IMR-90 (cell line): ENCODE results near the gene MAGEA6.
"Not testable (repeated sequence)": the region's sequence is repeated elsewhere in the genome, so short reads cannot be mapped to it uniquely, and the experiment has no call there.

Experiments
- BHLHE40 ChIP-seq: fragments of 150-350 bp; IDR thresholded peaks from 2 replicates; pipeline ENCODE4 v1.6.1; 2016; ENCODE audit warnings: mild to moderate bottlenecking, low read depth, low read length
- CEBPB ChIP-seq: IDR thresholded peaks from 2 replicates; pipeline ENCODE4 v1.6.1; 2012; ENCODE audit warnings: low read depth, low read length, improper control_type of control experiment
- CHD1 ChIP-seq: IDR thresholded peaks from 2 replicates; pipeline ENCODE4 v1.6.1; 2012; ENCODE audit warnings: low read depth, low read length, improper control_type of control experiment
- CTCF ChIP-seq: conservative IDR thresholded peaks from 2 replicates; pipeline ENCODE4 v1.5.1; 2012; ENCODE audit warnings: mild to moderate bottlenecking, low read depth, low read length, improper control_type of control experiment
- FOS ChIP-seq: fragments of 150-350 bp; IDR thresholded peaks from 2 replicates; pipeline ENCODE4 v1.6.1; 2016; ENCODE audit warnings: low read depth, low read length
- NFE2L2 ChIP-seq: fragments of 150-350 bp; IDR thresholded peaks from 2 replicates; pipeline ENCODE4 v1.6.1; 2016; ENCODE audit warnings: low read depth, mild to moderate bottlenecking, low read length
- POLR2A ChIP-seq: IDR thresholded peaks from 2 replicates; pipeline ENCODE4 v1.6.1; 2012; ENCODE audit warnings: mild to moderate bottlenecking, low read depth, low read length
- RAD21 ChIP-seq: IDR thresholded peaks from 2 replicates; pipeline ENCODE4 v1.6.1; 2012; ENCODE audit warnings: low read length, improper control_type of control experiment
- RFX5 ChIP-seq: IDR thresholded peaks from 2 replicates; pipeline ENCODE4 v1.8.0; 2012; ENCODE audit warnings: low read depth, mild to moderate bottlenecking, low read length, moderate library complexity
- USF2 ChIP-seq: fragments of 150-350 bp; IDR thresholded peaks from 2 replicates; pipeline ENCODE4 v1.6.1; 2017; ENCODE audit warnings: mild to moderate bottlenecking, antibody characterized with exemption, low read length, low read depth
- TF ChIP-seq, protein P1 (sequence below): fragments of 150-350 bp; IDR thresholded peaks from 2 replicates; pipeline ENCODE4 v1.6.1; 2016; ENCODE audit warnings: low read depth, mild to moderate bottlenecking, low read length, moderate library complexity, borderline replicate concordance

- not testable (repeated sequence) for TF ChIP-seq RFX5, CTCF, NFE2L2, CEBPB, BHLHE40, FOS, CHD1, RAD21, POLR2A, USF2
- TF ChIP-seq, protein P1, sequence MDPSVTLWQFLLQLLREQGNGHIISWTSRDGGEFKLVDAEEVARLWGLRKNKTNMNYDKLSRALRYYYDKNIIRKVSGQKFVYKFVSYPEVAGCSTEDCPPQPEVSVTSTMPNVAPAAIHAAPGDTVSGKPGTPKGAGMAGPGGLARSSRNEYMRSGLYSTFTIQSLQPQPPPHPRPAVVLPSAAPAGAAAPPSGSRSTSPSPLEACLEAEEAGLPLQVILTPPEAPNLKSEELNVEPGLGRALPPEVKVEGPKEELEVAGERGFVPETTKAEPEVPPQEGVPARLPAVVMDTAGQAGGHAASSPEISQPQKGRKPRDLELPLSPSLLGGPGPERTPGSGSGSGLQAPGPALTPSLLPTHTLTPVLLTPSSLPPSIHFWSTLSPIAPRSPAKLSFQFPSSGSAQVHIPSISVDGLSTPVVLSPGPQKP: not testable (repeated sequence)
Measured at GRCh38 chrX:152769549-152770289, at the start of gene MAGEA6.
